Stimulated activated CD4-positive, alpha-beta T cell treated with anti-CD3 and anti-CD28 coated beads, Interleukin-1b, Interleukin-23, amount 100 ng/mL, for 48 hours (primary cell): Measurements from ENCODE around the gene VPS13D.
"Not testable (repeated sequence)": the region's sequence is repeated elsewhere in the genome, so short reads cannot be mapped to it uniquely, and the experiment has no call there.

Experiments used
- DNase-seq: peaks from one replicate; pipeline ENCODE4 v3.0.0-alpha.2; 2020

Gene VPS13D

GRCh38 chr1:12375133-12375829 is 145.5 kb downstream of the VPS13D start:
- DNase-seq, result no peak

DNA sequence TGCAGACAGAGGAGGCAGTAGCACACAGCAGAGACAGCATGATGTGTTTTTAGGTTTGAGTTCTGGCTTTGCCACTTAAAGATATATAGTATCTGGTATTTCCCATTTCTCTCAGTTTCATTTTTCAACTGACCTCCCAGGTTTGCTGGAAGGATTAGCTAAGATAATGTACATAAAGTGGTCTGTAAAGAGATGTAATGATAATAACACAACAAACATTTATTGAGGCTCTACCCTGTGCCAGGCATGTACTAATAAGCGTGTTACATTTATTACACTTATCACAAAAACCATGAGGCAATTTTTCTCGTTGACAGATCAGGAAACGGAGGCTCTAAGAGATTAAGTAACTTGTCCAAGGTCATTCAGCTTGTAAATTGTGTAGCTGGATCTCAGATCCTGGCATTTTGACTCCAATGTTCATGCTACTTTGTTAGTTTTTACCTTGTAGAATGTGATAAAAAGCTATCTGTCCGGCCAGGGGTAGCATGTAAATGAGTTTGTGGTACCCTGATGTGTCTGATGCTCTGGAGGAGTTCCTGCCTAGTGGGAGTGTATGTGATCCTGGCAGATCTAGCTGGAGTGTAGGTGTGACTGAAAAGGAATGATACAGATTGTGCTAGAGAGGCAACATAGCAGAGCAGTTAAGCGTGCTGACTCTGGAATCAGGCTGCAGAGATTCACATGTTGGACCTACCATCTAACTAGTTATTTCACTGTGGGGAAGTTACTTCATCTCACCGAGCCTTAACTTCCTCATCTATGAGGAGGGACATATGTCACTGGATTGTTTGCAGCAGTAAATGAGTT is 146.6 kb downstream of the VPS13D start:
- DNase-seq, result no peak

GRCh38 chr1:12380326-12381249 is 150.8 kb downstream of the VPS13D start:
- DNase-seq, result no peak

DNA sequence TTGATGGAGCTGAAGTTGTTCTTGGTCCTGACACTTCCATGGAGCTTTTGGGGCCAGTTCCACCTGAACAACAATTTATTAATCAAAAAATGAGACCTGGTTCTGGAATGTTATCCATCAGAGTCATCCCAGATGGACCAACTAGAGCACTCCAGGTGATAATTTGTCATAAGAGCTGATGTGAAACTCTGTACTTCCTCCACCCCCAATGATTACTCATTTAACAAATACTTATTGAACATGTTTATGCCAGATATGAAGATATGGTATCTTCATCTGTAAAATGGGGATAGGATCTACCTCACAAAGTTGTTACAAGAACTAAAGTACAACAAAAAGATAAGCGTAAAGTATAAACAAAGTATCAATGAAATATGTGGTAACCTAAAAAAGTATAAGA is 153.2 kb downstream of the VPS13D start:
- no peak for DNase-seq

GRCh38 chr1:12383786-12384185 is 154.0 kb downstream of the VPS13D start:
- DNase-seq, result no peak

DNA sequence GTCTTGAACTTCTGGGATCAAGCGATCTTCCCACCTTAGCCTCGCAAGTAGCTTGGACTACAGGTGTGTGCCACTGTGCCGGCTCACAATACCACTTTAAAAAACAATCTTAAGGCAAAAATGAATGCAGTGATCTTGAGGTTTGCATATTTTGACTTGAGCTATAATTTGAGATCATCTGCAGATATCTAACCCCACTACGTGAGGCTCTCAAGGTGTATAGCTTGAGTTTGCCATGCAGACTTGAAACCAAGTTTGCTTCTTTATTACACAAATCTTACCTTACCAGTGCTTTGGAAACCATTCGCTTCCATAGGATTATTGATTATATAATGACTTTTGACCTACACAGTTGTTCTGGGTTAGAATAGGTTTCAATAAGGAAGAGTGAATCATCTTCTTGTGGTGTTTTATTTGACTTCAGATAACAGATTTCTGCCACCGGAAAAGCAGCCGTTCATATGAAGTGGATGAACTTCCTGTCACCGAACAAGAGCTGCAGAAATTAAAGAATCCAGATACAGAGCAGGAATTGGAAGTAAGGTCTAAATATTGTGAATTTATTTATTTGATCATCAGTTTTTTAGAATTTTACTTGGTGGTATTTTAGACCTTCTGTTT is 155.1 kb downstream of the VPS13D start:
- DNase-seq, result peak; percentile 6

DNA sequence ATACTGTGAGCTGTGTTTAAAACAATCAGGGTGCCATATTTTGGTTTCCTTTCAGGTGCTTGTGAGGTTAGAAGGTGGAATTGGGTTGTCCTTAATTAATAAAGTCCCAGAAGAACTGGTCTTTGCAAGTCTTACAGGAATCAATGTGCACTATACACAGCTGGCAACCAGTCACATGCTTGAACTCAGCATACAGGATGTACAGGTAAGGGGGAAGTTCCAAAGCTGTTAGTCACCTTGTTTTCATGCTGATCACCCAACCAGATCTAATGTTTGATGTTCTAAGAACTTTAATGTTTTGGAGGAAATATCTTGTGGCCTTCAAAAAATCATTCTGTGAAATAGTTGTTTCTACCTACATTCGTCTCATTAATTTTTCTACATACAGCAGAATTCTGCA is 156.3 kb downstream of the VPS13D start:
- no peak for DNase-seq

GRCh38 chr1:12387641-12388040 is 157.8 kb downstream of the VPS13D start:
- no peak for DNase-seq

GRCh38 chr1:12390296-12390695 is 160.5 kb downstream of the VPS13D start:
- not testable (repeated sequence) for DNase-seq

DNA sequence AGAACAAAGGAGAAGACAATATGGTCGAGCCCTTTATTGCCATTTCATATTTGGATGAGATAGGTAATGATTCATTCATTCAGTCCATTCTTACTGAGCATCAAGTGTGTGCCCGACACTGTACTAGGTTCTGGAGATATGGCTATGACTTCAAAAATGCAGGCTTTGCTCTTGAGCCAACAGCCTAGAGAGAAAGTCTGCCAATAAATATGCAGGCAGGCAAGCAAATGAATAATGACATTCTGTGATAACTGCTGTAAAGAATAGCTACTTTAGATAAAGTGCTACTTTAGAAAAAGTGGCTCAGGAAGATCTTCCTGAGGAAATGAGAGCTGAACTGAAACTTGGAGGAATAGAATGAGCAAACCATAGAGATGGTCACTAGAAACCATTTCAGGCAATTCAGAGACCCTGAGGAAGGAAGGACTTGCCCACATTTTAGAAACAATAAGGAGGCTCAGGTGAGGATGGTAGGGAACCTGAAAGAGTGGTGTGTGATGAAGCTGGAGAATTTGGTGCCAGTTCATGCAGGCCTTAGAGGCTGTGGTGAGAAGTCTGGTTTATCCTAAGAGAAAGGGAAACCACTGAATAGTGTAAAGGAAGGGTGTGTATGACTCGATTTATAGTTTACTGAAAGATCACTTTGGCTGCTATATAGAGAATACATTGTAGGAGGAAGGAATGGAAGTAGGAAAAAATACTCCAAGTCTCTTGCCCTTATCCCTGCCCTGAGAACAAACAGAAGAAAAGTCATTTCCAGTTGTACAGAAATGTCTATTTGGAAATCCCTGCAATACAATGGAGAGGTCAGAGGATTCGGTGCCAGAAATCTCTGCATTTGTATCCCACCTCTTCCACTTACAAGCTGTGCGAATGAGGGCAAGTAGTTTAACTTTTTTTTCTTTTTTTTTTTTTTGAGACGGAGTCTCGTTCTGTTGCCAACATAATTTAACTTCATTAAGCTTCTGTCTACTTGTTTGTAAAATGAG is 167.9 kb downstream of the VPS13D start:
- DNase-seq, result no peak

DNA sequence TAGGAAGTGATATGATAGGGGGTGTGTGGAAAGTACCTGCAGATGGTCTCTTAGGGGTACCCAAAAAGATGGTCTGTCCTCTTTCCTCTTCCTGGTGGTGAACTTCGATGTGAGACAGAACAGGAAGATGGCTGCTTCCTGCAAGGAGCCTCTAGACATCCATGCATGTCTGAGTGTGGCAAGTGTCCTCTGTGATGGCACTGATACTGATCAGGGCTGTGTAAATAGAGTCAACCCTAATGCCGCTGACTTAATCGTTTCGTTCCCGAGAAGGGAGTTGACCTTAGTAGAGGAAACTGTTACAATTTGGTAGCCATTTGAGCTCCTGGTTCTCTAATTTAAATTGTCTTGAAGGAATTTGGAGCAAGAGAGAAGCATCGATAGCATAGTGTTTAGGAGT is 168.6 kb downstream of the VPS13D start:
- DNase-seq, result no peak

GRCh38 chr1:12400027-12400693 is 170.3 kb downstream of the VPS13D start:
- DNase-seq, result no peak

- DNase-seq, result no peak
These were observed 172.4 kb downstream of the VPS13D start for GRCh38 chr1:12402159-12402673.

DNA sequence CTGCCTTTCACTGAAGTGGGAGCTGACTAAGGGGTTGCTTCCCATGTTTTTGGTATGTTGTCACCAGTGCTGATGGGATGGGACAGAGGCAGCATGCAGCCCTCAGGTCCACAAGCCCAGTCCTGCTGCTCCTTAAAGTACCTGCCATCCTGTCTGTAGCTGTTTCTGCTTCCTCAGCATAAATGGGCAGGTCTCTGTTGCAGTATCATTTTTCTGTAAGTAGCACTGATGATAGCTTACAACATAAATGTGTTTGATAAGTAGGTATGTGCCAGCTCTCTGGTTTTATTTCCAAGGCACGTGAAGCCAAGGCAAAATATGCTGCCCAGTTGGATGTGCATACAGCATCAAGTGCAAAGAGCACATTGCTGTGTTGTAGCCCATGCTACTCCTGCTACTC is 173.0 kb downstream of the VPS13D start:
- DNase-seq, result no peak

GRCh38 chr1:12404918-12405317 is 175.1 kb downstream of the VPS13D start:
- DNase-seq, result no peak

GRCh38 chr1:12405325-12406210 is 175.7 kb downstream of the VPS13D start:
- no peak for DNase-seq

DNA sequence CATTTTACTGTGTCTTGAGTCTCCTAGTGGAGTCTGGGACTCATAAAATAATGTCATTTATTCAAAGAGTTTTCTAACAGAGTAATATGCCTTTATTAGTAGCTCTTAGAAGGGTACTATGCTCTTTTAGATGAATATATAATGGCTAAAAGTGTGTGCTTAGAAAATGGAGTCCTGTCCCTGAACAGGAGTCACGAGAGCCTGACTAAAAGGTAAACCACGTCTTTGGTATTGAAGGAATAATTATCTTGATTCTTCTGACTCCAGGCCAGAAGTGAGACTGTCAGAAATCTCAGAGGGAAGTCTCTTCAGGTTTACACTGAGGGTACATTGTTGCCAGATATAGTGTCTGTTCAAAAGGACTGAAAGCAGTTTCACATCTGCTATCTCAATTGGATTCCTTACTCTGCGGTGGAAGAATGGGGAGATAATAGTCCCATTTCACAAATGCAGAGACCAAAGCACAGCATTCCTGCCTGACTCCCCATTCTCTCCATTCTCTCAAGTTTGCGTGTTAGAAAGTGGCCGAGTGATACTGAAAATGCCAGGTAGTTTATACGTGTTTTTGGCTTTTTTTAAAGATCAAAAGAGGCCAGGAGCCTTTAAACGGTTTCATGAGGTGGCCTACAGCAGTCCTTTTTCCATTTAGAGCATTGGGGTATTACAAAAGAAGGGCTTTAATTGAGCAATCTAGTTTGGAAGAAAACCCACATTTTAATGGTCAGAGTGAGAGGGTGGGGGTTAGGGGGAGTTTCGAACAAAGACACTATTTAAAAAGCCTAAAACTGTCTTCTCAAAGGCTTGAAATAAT is 176.6 kb downstream of the VPS13D start:
- DNase-seq, result no peak

- DNase-seq, result no peak
These were observed 177.5 kb downstream of the VPS13D start for GRCh38 chr1:12407050-12407961.
